HL-60 (cell line): ENCODE data around the gene ZNF837.

Experiments used
- CTCF ChIP-seq: IDR thresholded peaks from one replicate; pipeline ENCODE4 v1.5.1; 2011; ENCODE audit warnings: low read length, control low read depth, inconsistent platforms; ENCODE audit not compliant: insufficient read depth
- GABPA ChIP-seq: IDR thresholded peaks from 2 replicates; pipeline ENCODE4 v1.6.1; 2012; ENCODE audit warnings: low read depth
- POLR2AphosphoS5 ChIP-seq: IDR thresholded peaks from 2 replicates; pipeline ENCODE4 v1.6.1; 2012; ENCODE audit warnings: low read depth
- SPI1 ChIP-seq: IDR thresholded peaks from 2 replicates; pipeline ENCODE4 v1.6.1; 2012; ENCODE audit warnings: low read depth, mild to moderate bottlenecking, borderline replicate concordance
- TF ChIP-seq, protein P1 (sequence below): IDR thresholded peaks from 2 replicates; pipeline ENCODE4 v1.6.1; 2012; ENCODE audit warnings: low read depth; ENCODE audit not compliant: insufficient replicate concordance

GRCh38 chr19:58393725-58394033 lies 12.8 kb upstream of the ZNF837 start:
- TF ChIP-seq SPI1 = no peak
- no peak for TF ChIP-seq CTCF
- TF ChIP-seq POLR2AphosphoS5 = no peak
- TF ChIP-seq, protein P1, sequence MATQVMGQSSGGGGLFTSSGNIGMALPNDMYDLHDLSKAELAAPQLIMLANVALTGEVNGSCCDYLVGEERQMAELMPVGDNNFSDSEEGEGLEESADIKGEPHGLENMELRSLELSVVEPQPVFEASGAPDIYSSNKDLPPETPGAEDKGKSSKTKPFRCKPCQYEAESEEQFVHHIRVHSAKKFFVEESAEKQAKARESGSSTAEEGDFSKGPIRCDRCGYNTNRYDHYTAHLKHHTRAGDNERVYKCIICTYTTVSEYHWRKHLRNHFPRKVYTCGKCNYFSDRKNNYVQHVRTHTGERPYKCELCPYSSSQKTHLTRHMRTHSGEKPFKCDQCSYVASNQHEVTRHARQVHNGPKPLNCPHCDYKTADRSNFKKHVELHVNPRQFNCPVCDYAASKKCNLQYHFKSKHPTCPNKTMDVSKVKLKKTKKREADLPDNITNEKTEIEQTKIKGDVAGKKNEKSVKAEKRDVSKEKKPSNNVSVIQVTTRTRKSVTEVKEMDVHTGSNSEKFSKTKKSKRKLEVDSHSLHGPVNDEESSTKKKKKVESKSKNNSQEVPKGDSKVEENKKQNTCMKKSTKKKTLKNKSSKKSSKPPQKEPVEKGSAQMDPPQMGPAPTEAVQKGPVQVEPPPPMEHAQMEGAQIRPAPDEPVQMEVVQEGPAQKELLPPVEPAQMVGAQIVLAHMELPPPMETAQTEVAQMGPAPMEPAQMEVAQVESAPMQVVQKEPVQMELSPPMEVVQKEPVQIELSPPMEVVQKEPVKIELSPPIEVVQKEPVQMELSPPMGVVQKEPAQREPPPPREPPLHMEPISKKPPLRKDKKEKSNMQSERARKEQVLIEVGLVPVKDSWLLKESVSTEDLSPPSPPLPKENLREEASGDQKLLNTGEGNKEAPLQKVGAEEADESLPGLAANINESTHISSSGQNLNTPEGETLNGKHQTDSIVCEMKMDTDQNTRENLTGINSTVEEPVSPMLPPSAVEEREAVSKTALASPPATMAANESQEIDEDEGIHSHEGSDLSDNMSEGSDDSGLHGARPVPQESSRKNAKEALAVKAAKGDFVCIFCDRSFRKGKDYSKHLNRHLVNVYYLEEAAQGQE = no peak
- no peak for TF ChIP-seq GABPA
